Neural crest cell (in vitro differentiated cells): ENCODE data around the gene FURIN. TPM values are rescaled to one million over a fixed set of nuclear protein-coding genes. Genes with fewer than 3 reads are reported as not detected.
"Not testable (repeated sequence)": the region's sequence is repeated elsewhere in the genome, so short reads cannot be mapped to it uniquely, and the experiment has no call there.

Experiments
- DNase-seq: peaks from one replicate; pipeline ENCODE4 v3.0.0; 2021; ENCODE audit warnings: low read depth, mixed read lengths, low spot score
- H3K27ac Mint-ChIP-seq: one replicate; pipeline ENCODE4 v1.8.0; 2021; ENCODE audit warnings: mild to moderate bottlenecking, mixed read lengths; ENCODE audit not compliant: unreplicated experiment
- H3K27me3 Mint-ChIP-seq: 2 replicates; pipeline ENCODE4 v1.8.0; 2021; ENCODE audit warnings: low read depth, mild to moderate bottlenecking, mixed read lengths
- H3K36me3 Mint-ChIP-seq: 2 replicates; pipeline ENCODE4 v1.8.0; 2021; ENCODE audit warnings: low read depth, mild to moderate bottlenecking, mixed read lengths
- H3K4me1 Mint-ChIP-seq: 2 replicates; pipeline ENCODE4 v1.8.0; 2021; ENCODE audit warnings: mixed read lengths
- H3K4me3 Mint-ChIP-seq: one replicate; pipeline ENCODE4 v1.8.0; 2021; ENCODE audit warnings: mild to moderate bottlenecking, mixed read lengths
- H3K9me3 Mint-ChIP-seq: 2 replicates; pipeline ENCODE4 v1.8.0; 2021; ENCODE audit warnings: mixed read lengths
- total RNA-seq: library from RNA; stranded (reverse); gene quantifications from 2 replicates; pipeline ENCODE4 v1.2.1, GENCODE V29; 2021
- TF ChIP-seq, protein P1 (sequence below): fragments of 200-600 bp; sonication (generic); conservative IDR thresholded peaks from 2 replicates; pipeline ENCODE4 v1.5.0; 2021; ENCODE audit warnings: antibody characterized with exemption, mild to moderate bottlenecking

Gene FURIN
- total RNA-seq, 1 donor from 2014 or later: 15.7 TPM

DNA sequence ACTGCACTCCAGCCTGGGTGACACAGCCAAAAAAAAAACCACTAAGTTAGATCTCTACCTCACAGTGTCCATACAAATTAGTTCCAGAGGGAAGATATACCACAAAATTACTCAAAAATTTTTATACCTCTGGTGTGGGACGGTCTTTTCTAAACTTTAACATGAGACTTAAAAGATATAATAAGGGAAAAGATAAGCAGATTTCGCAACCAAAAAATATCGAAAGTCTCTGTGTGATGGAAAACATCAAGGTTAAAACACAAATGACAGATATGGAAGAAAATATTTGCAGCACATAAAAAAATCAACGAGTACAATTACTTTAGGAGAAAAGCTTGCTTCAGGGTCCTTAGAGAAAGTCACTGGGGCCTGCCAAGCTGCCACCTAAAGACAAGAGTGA is 53.5 kb downstream of the FURIN start:
- H3K36me3 Mint-ChIP-seq: peaks cover 4% of the 10 kb centered on the region
- no peak overlapping the region for H3K4me3 Mint-ChIP-seq
- no peak for DNase-seq
- TF ChIP-seq, protein P1, sequence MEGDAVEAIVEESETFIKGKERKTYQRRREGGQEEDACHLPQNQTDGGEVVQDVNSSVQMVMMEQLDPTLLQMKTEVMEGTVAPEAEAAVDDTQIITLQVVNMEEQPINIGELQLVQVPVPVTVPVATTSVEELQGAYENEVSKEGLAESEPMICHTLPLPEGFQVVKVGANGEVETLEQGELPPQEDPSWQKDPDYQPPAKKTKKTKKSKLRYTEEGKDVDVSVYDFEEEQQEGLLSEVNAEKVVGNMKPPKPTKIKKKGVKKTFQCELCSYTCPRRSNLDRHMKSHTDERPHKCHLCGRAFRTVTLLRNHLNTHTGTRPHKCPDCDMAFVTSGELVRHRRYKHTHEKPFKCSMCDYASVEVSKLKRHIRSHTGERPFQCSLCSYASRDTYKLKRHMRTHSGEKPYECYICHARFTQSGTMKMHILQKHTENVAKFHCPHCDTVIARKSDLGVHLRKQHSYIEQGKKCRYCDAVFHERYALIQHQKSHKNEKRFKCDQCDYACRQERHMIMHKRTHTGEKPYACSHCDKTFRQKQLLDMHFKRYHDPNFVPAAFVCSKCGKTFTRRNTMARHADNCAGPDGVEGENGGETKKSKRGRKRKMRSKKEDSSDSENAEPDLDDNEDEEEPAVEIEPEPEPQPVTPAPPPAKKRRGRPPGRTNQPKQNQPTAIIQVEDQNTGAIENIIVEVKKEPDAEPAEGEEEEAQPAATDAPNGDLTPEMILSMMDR: no peak
- H3K27ac Mint-ChIP-seq: no peak overlapping the region
- H3K9me3 Mint-ChIP-seq: no peaks in the 10 kb centered on the region
- no peaks in the 10 kb centered on the region for H3K27me3 Mint-ChIP-seq
- no peaks in the 10 kb centered on the region for H3K4me1 Mint-ChIP-seq

- not testable (repeated sequence) for H3K4me1 Mint-ChIP-seq, H3K27ac Mint-ChIP-seq, H3K36me3 Mint-ChIP-seq, H3K4me3 Mint-ChIP-seq, DNase-seq, H3K9me3 Mint-ChIP-seq, H3K27me3 Mint-ChIP-seq
These were observed 54.4 kb downstream of the FURIN start for GRCh38 chr15:90922712-90923322.

DNA sequence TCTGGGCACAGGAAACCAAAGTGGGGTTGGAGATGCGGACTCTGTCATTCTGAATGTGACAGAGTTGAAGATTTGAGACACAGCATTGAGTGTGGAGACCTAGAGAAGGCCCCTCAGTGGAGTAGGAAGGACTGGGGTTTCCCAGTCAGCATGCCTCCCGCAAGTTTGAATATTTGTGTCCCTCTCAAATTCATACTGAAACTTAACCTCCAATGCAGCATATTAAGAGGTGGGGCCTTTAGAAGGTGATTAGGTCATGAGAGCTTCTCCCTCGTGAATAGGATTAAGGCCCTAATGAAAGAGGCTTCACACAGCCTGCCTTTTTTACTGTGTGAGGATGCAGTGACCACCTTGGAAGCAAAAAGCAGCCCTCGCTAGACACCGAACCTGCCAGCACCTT is 56.0 kb downstream of the FURIN start:
- H3K9me3 Mint-ChIP-seq: no peaks in the 10 kb centered on the region
- no peak overlapping the region for H3K27ac Mint-ChIP-seq
- H3K27me3 Mint-ChIP-seq: no peaks in the 10 kb centered on the region
- no peak for DNase-seq
- TF ChIP-seq, protein P1: no peak
- H3K4me3 Mint-ChIP-seq: no peak overlapping the region
- H3K36me3 Mint-ChIP-seq: peaks cover 4% of the 10 kb centered on the region
- H3K4me1 Mint-ChIP-seq: no peaks in the 10 kb centered on the region

GRCh38 chr15:90926766-90927165 is 58.4 kb downstream of the FURIN start:
- H3K27me3 Mint-ChIP-seq, H3K9me3 Mint-ChIP-seq, H3K4me1 Mint-ChIP-seq, H3K4me3 Mint-ChIP-seq, H3K27ac Mint-ChIP-seq, DNase-seq, H3K36me3 Mint-ChIP-seq: not testable (repeated sequence)

- H3K36me3 Mint-ChIP-seq, DNase-seq, H3K27me3 Mint-ChIP-seq, H3K9me3 Mint-ChIP-seq, H3K27ac Mint-ChIP-seq, H3K4me3 Mint-ChIP-seq: not testable (repeated sequence)
- peaks cover 13% of the 10 kb centered on the region for H3K4me1 Mint-ChIP-seq
These were observed 59.7 kb downstream of the FURIN start for GRCh38 chr15:90928106-90928505.

GRCh38 chr15:90929246-90930019 is 61.0 kb downstream of the FURIN start:
- TF ChIP-seq, protein P1: no peak
- Mint-ChIP-seq H3K4me1 (peaks cover 17% of the 10 kb centered on the region), H3K36me3 (no peaks in the 10 kb centered on the region), H3K27ac (no peak overlapping the region), H3K4me3 (peak overlapping the region; percentile 54), H3K27me3 (no peaks in the 10 kb centered on the region), H3K9me3 (no peaks in the 10 kb centered on the region)
- no peak for DNase-seq

- DNase-seq: no peak
- H3K27ac Mint-ChIP-seq: peak overlapping the region; percentile 67
- H3K4me3 Mint-ChIP-seq: peak overlapping the region; percentile 91
- H3K36me3 Mint-ChIP-seq: no peaks in the 10 kb centered on the region
- H3K9me3 Mint-ChIP-seq: no peaks in the 10 kb centered on the region
- TF ChIP-seq, protein P1: no peak
- H3K4me1 Mint-ChIP-seq: peaks cover 23% of the 10 kb centered on the region
- no peaks in the 10 kb centered on the region for H3K27me3 Mint-ChIP-seq
These were observed 62.6 kb downstream of the FURIN start for GRCh38 chr15:90930861-90931574.
